Testis (tissue), 3 donors: Measurements from ENCODE around the gene KCNC2. TPM values are rescaled to one million over a fixed set of nuclear protein-coding genes. Genes with fewer than 3 reads are reported as not detected.

Experiments used
- DNase-seq: peaks from one replicate; pipeline ENCODE4 v3.0.0-alpha.2; 2019
- H3K27ac ChIP-seq, 2 donors: fragments of 200-600 bp; sonication (generic); one replicate each; pipeline ENCODE4 v1.5.1; 2019
- H3K27me3 ChIP-seq: fragments of 200-600 bp; sonication (generic); one replicate; pipeline ENCODE4 v1.5.1; 2019
- H3K36me3 ChIP-seq: fragments of 200-600 bp; sonication (generic); one replicate; pipeline ENCODE4 v1.5.1; 2017; ENCODE audit warnings: low read depth; ENCODE audit errors: missing control alignments
- H3K4me1 ChIP-seq: fragments of 200-600 bp; sonication (generic); one replicate; pipeline ENCODE4 v1.5.1; 2019
- H3K4me3 ChIP-seq, 2 donors: fragments of 200-600 bp; sonication (generic); one replicate each; pipeline ENCODE4 v1.5.1; 2017 to 2019
- H3K9me3 ChIP-seq: fragments of 200-600 bp; sonication (generic); one replicate; pipeline ENCODE4 v1.5.1; 2017
- CTCF ChIP-seq, 3 experiments: fragments of 450-650 bp in 2 of 3; fragments of 200-600 bp in 1 of 3; sonication (generic) in 1 of 3; IDR thresholded peaks; one replicate each; pipeline ENCODE4 v1.5.1; 2016 to 2019; ENCODE audit warnings: antibody characterized with exemption in 3 of 3, mild to moderate bottlenecking in 2 of 3, moderate library complexity in 1 of 3
- POLR2A ChIP-seq: fragments of 450-650 bp; IDR thresholded peaks from one replicate; pipeline ENCODE4 v1.6.1; 2017; ENCODE audit warnings: antibody characterized with exemption, mild to moderate bottlenecking, moderate library complexity
- WGBS, 2 donors: methylation state at CpG; one replicate each; pipeline ENCODE4 v1.1.5; 2018; 5-methylcytosine and 5-hydroxymethylcytosine counted together
- intact Hi-C: fragments of 100-400 bp; cut with DNase I; formaldehyde crosslinking; loops from one replicate; pipeline ENCODE4 v1.15.1; 2023; ENCODE audit warnings: low total_unique reads
- polyA plus RNA-seq: library from polyadenylated mRNA; stranded (reverse); fragments of 350-450 nt; fragmentation: Illumina TruSeq; extraction: RNeasy Lipid Tissue Mini Kit (QIAGEN cat#74804); gene quantifications from one replicate; pipeline ENCODE4 v1.2.3, GENCODE V29; 2014; ENCODE audit warnings: low read depth, low replicate concordance; ENCODE audit not compliant: insufficient read depth
- total RNA-seq, 2 donors: library from RNA; depleted of rRNA; stranded (reverse); fragments of >200 nt; gene quantifications; one replicate each; pipeline ENCODE4 v1.2.3, GENCODE V29; 2016

The KCNC2 gene
- total and polyA plus RNA-seq, 3 donors from 2014 or later, result 0.39 TPM; not detected in 2

DNA sequence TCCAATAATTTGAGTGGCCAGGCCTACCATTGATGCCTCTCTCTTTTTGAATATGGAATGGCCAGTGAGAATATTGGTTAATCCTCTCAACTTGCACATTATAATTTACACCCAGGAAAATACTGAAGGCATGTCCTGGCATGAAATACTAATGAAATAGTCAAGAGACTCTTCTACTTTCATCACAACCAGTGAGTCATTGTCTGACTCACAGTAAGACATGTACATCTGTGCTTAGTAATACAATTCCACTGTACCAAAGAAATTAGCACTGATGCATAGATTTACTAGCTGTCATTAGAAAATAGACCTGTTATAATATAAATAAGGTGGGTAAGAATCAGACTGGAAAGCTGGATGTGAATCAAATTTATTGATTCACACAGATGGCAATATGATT lies 31.6 kb downstream of the KCNC2 start:
- intact Hi-C loops, result no loop called here
- Histone ChIP-seq H3K27ac (no peak overlapping the region), H3K36me3 (no peaks in the 10 kb centered on the region), H3K4me3 (no peak overlapping the region), H3K9me3 (no peaks in the 10 kb centered on the region), H3K4me1 (no peaks in the 10 kb centered on the region), H3K27me3 (no peaks in the 10 kb centered on the region)
- no peak for DNase-seq
- TF ChIP-seq CTCF (IDR thresholded peaks at IDR 0.05) (no peak), POLR2A (no peak)

DNA sequence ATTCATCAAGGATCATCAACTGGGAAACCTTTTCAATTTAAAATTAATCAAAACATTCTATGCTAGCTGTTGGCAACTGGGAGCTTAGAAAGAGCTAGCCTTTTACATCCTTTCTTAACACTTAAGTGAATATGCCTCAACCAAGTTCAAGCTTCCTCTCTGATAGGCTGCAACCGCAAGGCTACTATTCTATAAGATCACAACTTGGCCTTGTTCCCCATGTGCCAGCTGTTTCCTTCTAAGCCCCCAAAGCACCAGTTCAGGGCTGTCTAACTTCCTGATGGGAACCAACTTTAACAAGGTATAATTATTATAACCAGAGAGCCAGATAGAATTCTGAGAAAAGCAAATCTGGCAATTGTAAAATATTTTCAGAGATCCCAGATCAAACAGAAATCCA lies 37.0 kb downstream of the KCNC2 start:
- WGBS, 2 donors, result 83 to 87% methylated on average over 1 of the region's 1 CpG
- no peak for DNase-seq
- Histone ChIP-seq H3K4me1 (no peaks in the 10 kb centered on the region), H3K27me3 (no peaks in the 10 kb centered on the region), H3K9me3 (no peaks in the 10 kb centered on the region), H3K27ac (no peak overlapping the region), H3K4me3 (no peak overlapping the region), H3K36me3 (no peaks in the 10 kb centered on the region)
- intact Hi-C loops, result no loop called here
- TF ChIP-seq CTCF (IDR thresholded peaks at IDR 0.05) (no peak), POLR2A (no peak)

DNA sequence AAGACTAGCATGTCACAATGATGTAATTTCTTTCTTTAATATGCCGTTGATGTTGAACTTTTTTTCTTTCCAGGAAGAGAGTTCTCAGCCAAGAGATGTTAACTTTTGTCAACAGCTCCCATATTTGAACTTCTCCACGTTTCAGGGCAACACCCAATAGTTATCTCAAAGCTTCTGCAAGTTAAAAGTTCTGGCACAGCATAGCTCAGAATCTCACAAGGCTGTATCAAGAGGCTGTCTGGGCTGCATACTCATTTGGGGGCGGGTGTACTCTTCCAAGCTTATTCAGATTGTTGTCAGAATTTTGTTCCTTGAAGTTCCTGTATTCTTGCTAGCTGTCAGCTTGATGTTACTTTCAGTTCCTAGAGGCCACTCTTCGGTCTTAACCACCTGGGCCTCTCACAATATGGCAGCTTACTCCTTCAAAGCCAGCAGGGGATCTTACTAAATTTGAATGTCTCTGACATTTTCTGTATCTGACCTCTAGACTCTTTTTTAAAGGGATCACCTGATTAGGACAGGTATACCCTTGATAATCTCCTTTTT lies 38.9 kb downstream of the KCNC2 start:
- H3K36me3 ChIP-seq, result no peaks in the 10 kb centered on the region
- H3K9me3 ChIP-seq, result no peaks in the 10 kb centered on the region
- intact Hi-C loops, result no loop called here
- no peak overlapping the region for H3K4me3 ChIP-seq
- WGBS, 2 donors, result 57 to 62% methylated on average over 4 of the region's 4 CpGs
- H3K27me3 ChIP-seq, result no peaks in the 10 kb centered on the region
- no peak for DNase-seq
- H3K4me1 ChIP-seq, result no peaks in the 10 kb centered on the region
- no peak overlapping the region for H3K27ac ChIP-seq
- no peak for TF ChIP-seq POLR2A
- TF ChIP-seq CTCF (IDR thresholded peaks at IDR 0.05), result no peak

DNA sequence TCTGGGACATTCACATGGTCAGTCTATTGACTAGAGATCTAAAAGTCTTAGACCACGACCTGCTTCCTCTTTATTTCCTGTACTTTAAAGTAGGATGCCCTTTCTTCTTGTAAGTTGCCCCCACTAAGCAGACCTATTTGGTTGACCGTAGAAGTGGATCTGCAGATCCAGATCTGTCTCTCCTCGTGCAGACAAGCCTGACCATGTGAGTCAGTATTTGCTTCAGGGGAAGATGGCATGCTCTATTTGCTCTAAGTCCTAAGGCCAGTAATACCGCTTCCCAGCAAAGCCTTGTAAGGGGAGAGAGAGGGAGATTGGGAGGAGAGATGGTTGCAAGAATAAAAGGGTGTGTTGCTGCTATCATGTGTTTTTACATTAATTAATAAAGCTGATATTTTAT lies 46.8 kb downstream of the KCNC2 start:
- H3K4me1 ChIP-seq, result no peaks in the 10 kb centered on the region
- intact Hi-C loops, result no loop called here
- H3K9me3 ChIP-seq, result no peaks in the 10 kb centered on the region
- no peak for DNase-seq
- no peak overlapping the region for H3K27ac ChIP-seq
- TF ChIP-seq CTCF (IDR thresholded peaks at IDR 0.05) (no peak), POLR2A (no peak)
- no peaks in the 10 kb centered on the region for H3K27me3 ChIP-seq
- no peaks in the 10 kb centered on the region for H3K36me3 ChIP-seq
- no peak overlapping the region for H3K4me3 ChIP-seq
- WGBS, 2 donors, result 73 to 79% methylated on average over 4 of the region's 4 CpGs

DNA sequence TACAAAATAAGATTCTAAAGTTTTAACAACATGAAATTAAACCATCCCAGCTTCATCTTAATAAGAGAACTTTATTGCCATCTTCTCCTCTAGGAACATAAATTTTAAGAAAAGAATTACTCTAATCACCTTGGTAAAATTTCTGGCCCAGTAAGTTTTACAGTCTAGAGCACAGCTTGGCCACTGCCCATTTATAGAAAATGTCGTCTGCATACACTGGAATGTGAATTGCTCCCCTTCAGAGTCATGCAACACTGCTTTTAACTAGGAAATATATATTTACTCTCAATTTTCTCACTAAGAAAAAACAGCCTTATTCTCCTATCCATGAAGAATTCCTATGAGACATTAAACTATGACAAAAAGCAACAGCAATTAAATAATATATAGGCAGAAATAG lies 48.2 kb downstream of the KCNC2 start:
- Histone ChIP-seq H3K4me1 (no peaks in the 10 kb centered on the region), H3K4me3 (no peak overlapping the region), H3K27ac (no peak overlapping the region), H3K27me3 (no peaks in the 10 kb centered on the region), H3K9me3 (no peaks in the 10 kb centered on the region), H3K36me3 (no peaks in the 10 kb centered on the region)
- intact Hi-C loops, result no loop called here
- TF ChIP-seq CTCF (IDR thresholded peaks at IDR 0.05) (no peak), POLR2A (no peak)
- 46 to 48% methylated on average over 1 of the region's 1 CpG for WGBS, 2 donors
- DNase-seq, result no peak
